ACC112 (cell line): Measurements from ENCODE around the gene CCDC40.
A peak's percentile ranks its signal among the peaks of the same experiment; 100 is the strongest.

Source experiments
- H2AFZ ChIP-seq: fragments of 200-600 bp; sonication (generic); one replicate; pipeline ENCODE4 v1.6.0; 2017; ENCODE audit warnings: antibody characterized with exemption, low read length; ENCODE audit not compliant: unreplicated experiment
- H3K27ac ChIP-seq: fragments of 200-600 bp; sonication (generic); 2 replicates; pipeline ENCODE4 v1.5.1; 2014; ENCODE audit warnings: low read depth, mild to moderate bottlenecking, antibody characterized with exemption, low read length, moderate library complexity
- H3K27me3 ChIP-seq: fragments of 200-600 bp; sonication (generic); 2 replicates; pipeline ENCODE4 v1.6.1; 2014; ENCODE audit warnings: mild to moderate bottlenecking, antibody characterized with exemption, low read length, moderate library complexity, mixed read lengths; ENCODE audit not compliant: insufficient read depth
- H3K36me3 ChIP-seq: fragments of 200-600 bp; sonication (generic); 2 replicates; pipeline ENCODE4 v1.6.1; 2016; ENCODE audit warnings: mild to moderate bottlenecking, antibody characterized with exemption, low read length, moderate library complexity, mixed read lengths; ENCODE audit not compliant: insufficient read depth
- H3K4me1 ChIP-seq: fragments of 200-600 bp; sonication (generic); one replicate; pipeline ENCODE4 v1.6.1; 2016; ENCODE audit warnings: low read length, mixed read lengths; ENCODE audit not compliant: insufficient read depth, unreplicated experiment, control insufficient read depth
- H3K4me3 ChIP-seq: fragments of 200-600 bp; sonication (generic); 2 replicates; pipeline ENCODE4 v1.5.1; 2014; ENCODE audit warnings: mild to moderate bottlenecking, low read depth, low read length
- H3K79me2 ChIP-seq: fragments of 200-600 bp; sonication (generic); one replicate; pipeline ENCODE4 v1.6.0; 2016; ENCODE audit warnings: low read length; ENCODE audit not compliant: control insufficient read depth, unreplicated experiment, insufficient read depth

The CCDC40 gene

DNA sequence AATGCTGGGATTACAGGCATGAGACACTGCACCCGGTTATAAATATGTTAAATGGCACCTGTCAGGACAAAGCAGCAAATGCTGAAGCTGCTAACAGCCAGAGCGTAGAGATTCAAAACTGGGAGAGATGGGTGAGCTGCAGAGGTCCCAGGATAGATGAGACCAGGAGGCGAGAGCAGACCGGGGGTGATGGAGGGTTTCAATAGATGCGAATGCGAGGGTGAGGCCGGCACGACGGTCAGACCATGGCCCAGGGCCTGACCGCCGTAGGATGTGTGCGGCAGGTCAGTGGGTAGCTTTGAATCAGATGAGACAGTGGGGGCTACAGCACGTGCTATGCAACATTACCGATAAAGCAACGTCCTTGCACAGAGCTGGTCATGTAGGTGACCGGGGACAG is 14.3 kb downstream of the CCDC40 start:
- Histone ChIP-seq H2AFZ (no peak overlapping the region), H3K79me2 (no peaks in the 10 kb centered on the region), H3K36me3 (no peaks in the 10 kb centered on the region)

DNA sequence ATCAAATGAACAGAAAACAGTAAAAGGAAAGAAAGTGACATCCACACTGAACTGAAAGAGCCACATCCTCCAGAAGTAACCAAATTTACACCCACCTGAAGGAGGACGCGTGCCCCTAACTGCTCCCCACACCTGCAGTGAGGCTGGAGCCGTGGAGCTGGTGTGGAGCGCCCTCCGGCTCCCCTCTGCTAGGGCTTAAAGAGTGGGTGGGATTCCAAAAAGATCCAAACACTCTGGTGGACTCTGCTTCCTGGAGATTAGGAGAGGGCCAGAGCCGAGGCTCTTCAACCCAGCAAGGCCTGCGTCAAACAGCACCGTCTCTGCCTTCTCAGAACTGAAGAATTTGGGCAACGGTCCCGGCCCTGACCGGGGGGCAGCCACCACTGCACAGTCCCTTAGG is 15.2 kb downstream of the CCDC40 start:
- H3K27me3 ChIP-seq: no peaks in the 10 kb centered on the region
- H3K27ac ChIP-seq: no peak overlapping the region
- no peaks in the 10 kb centered on the region for H3K79me2 ChIP-seq
- no peak overlapping the region for H3K4me3 ChIP-seq
- H3K4me1 ChIP-seq: no peaks in the 10 kb centered on the region
- no peak overlapping the region for H2AFZ ChIP-seq
- H3K36me3 ChIP-seq: no peaks in the 10 kb centered on the region

More for the DNA sequence above, 14.3 kb downstream of the CCDC40 start:
- Histone ChIP-seq H3K4me3 (no peak overlapping the region), H3K4me1 (no peaks in the 10 kb centered on the region), H3K27ac (no peak overlapping the region), H3K27me3 (no peaks in the 10 kb centered on the region)

DNA sequence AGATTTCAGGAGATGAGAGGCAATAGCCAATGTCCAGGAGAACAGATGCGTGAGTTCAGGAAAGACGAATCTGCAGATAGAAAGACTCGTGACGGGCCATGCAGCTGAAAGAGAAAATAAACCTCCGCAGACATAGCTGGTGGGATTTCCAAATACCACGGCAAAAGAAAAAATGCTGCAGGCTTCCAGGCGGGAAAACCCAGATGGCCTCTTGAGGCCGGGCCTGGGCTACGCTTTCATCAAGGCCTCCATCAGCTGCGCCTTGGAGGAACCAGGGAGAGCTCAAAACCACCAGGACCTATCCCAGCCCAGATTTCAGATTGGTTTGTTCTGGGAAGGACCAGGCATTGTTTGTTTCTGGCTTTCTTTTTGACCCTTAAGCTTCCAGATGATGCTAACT is 16.7 kb downstream of the CCDC40 start:
- Histone ChIP-seq H3K4me3 (no peak overlapping the region), H2AFZ (no peak overlapping the region), H3K27me3 (no peaks in the 10 kb centered on the region), H3K79me2 (no peaks in the 10 kb centered on the region), H3K27ac (no peak overlapping the region), H3K4me1 (no peaks in the 10 kb centered on the region), H3K36me3 (no peaks in the 10 kb centered on the region)

DNA sequence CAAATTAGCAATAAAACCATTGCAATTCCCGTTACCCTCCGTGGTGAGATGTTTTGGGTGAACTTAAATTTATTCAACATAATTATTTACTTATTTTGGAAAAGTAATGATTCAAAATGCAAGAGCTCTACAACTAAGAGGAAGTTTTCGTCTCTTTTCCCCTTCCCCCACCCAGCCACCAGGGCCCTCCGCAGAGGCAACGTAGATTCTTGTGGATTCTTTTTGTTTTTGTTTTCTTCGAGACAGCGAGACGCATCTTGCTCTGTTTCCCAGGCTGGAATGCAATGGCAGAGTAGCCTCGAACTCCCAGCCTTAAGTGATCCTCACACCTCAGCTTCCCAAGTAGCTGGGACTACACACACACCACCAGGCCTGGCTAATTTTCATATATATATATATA is 19.2 kb downstream of the CCDC40 start:
- Histone ChIP-seq H3K4me1 (no peaks in the 10 kb centered on the region), H3K27me3 (no peaks in the 10 kb centered on the region), H2AFZ (no peak overlapping the region), H3K27ac (no peak overlapping the region), H3K4me3 (no peak overlapping the region), H3K79me2 (no peaks in the 10 kb centered on the region), H3K36me3 (no peaks in the 10 kb centered on the region)

DNA sequence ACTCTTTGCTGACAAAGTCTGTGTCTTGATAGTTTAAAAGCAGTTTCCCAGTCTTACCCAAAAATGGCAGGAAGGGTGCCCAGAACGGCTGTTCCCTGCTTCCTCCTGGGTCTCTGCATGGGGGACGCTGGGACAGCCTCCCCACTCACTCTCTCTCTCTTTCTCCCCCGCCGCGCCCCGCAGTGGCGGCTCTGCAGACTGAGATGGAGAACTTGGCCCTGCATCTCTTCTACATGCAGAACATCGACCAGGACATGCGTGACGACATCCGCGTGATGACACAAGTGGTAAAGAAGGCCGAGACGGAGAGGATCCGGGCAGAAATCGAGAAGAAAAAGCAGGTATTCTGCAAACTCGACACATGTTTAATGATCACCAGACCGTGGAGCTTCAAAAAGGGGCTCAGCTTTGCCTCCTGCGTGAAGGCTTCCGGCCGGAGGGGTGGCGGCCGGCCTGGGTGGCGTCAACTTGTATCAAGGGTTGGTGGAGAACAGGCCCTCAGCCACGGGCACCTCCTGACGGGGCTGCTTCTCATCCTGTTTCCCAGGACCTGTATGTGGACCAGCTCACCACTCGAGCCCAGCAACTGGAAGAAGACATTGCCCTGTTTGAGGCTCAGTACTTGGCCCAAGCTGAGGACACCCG is 22.0 kb downstream of the CCDC40 start:
- no peak overlapping the region for H3K4me3 ChIP-seq

DNA sequence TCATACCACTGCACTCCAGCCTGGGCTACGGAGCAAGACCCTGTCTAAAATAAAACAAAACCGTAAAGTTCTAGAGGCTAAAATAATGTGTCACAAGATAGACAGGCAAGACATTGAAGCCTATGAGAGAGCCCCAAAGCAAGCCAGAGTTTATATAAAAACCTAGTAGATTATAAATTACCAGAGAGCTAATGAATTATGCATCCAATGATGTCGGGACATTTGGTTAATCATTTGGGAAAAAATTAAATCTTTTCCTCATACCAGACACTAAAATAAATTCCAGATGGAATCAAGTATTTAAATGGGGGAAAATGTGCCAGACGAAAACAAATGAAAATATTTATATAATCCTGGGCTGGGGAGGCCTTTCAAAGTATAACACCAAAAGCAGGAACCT is 24.2 kb downstream of the CCDC40 start:
- Histone ChIP-seq H3K27me3 (no peaks in the 10 kb centered on the region), H3K4me3 (no peak overlapping the region), H2AFZ (no peak overlapping the region), H3K36me3 (no peaks in the 10 kb centered on the region), H3K79me2 (no peaks in the 10 kb centered on the region), H3K27ac (no peak overlapping the region), H3K4me1 (peaks cover 13% of the 10 kb centered on the region)

More for the DNA sequence above, 22.0 kb downstream of the CCDC40 start:
- Histone ChIP-seq H3K27me3 (no peaks in the 10 kb centered on the region), H3K4me1 (no peaks in the 10 kb centered on the region), H3K27ac (no peak overlapping the region), H3K79me2 (no peaks in the 10 kb centered on the region), H2AFZ (no peak overlapping the region), H3K36me3 (no peaks in the 10 kb centered on the region)

DNA sequence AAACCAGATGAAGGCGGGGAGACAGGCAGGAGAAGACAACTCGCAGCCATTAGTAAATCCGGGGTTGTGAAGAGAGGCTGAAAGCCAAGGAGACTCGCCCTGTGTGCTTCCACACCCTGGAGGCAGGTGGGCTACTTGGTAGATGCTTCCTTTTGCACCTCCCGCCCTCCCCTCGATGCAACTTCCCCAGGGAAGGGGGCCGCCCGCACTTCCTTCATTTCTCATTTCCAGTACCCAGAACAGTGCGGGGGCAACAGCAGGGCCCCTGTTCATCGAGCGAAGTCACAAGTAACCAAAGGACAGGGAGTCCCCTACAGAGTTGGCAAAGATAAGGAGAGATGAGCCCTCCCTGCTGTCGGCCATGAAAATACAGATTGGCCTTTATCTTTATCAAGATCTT is 25.0 kb downstream of the CCDC40 start:
- H3K4me1 ChIP-seq: peaks cover 13% of the 10 kb centered on the region
- H3K27ac ChIP-seq: no peak overlapping the region
- H3K79me2 ChIP-seq: no peaks in the 10 kb centered on the region
- no peak overlapping the region for H2AFZ ChIP-seq
- no peak overlapping the region for H3K4me3 ChIP-seq
- no peaks in the 10 kb centered on the region for H3K27me3 ChIP-seq
- no peaks in the 10 kb centered on the region for H3K36me3 ChIP-seq

DNA sequence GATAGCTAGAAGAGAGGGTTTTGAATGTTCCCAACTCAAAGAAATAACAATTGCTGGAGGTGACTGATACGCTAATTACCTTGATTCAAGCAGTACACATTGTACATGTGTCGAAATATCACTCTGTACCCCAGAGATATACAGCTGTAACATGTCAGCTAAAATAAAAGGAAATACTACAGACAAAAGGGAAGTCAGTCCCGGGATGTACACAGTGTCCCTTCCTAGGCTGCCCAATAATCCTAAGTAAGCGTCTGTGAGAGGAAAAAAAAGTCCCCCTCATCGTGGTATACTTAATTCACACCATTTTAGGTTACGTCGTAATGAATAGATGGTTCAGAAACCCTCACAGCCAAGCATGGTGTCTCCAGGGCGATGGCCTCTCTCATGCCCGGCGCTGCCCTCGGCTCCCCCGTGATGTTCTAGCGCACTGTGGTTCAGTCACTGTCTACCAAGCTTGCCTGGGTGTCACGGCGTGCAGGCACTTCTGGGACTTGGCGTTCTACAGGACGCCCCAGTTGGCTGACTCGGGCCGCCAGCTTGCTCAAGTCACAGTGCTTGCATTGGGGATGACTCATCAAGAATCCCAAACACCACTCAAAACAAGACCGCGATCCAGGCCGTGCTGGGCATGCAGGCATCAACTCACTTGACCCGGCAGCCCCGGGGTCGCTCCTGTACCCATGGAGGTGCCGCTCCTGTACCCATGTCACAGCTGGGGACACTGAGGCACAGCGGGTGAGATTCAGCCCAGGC is 27.6 kb downstream of the CCDC40 start:
- no peaks in the 10 kb centered on the region for H3K36me3 ChIP-seq
- no peak overlapping the region for H3K4me3 ChIP-seq
- peak overlapping the region; percentile 41 for H3K27ac ChIP-seq
- H2AFZ ChIP-seq: no peak overlapping the region
- no peaks in the 10 kb centered on the region for H3K27me3 ChIP-seq
- no peaks in the 10 kb centered on the region for H3K79me2 ChIP-seq
- peaks cover 22% of the 10 kb centered on the region for H3K4me1 ChIP-seq

DNA sequence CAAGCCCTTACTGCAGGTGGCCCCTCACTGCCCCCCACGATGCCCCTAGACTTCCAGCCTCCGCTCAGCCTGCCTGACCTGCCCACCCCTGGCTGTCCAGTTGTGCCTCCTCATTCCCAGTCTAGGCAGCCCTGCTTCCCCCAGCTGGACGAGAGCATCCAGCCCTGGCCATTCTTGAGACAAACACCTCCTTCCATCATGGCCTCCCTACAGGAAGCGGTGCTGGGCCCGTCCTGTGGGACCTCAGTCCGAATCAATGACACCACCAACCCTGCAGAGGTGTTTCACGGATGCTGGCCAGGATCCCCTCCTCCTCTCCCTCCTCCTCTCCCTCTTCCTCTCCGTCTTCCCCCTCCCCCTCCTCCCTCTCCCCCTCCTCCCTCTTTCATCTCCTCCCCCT is 28.3 kb downstream of the CCDC40 start:
- H2AFZ ChIP-seq: no peak overlapping the region
- no peaks in the 10 kb centered on the region for H3K79me2 ChIP-seq
- no peak overlapping the region for H3K27ac ChIP-seq
- no peak overlapping the region for H3K4me3 ChIP-seq
- peaks cover 28% of the 10 kb centered on the region for H3K4me1 ChIP-seq
- no peaks in the 10 kb centered on the region for H3K27me3 ChIP-seq
- no peaks in the 10 kb centered on the region for H3K36me3 ChIP-seq

DNA sequence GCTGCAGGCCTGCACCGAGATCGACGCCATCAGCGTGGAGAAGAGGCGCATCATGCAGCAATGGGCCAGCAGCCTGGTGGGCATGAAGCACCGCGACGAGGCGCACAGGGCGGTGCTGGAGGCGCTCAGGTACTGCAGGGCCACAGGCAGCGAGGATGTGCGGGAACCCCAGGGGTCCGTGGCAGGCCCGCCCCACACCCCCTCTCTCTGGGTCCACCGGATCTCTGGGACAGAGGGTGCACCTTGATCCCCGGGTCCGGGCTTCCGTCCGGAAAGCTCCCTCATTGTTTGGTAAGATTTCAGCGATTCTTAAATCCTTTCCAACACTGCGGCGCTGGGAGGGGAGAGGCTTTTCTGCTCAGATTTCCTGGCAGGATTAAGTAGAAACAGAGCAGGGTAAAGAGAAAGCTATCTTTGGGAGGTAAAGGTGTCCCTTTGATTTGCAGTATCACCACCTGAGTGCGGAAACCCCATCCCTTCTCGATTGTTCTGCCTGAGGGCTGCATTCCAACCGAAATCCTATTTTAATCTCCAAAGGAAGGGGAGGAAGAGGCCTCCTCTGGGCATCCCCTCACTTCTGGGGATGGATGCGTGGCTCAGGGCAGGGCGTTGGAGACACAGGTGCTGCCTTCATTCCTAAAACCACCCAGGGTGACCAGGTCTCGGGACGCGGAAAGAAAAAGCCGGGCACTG is 29.2 kb downstream of the CCDC40 start:
- no peaks in the 10 kb centered on the region for H3K36me3 ChIP-seq
- H3K4me3 ChIP-seq: no peak overlapping the region
- peaks cover 31% of the 10 kb centered on the region for H3K4me1 ChIP-seq
- no peaks in the 10 kb centered on the region for H3K27me3 ChIP-seq
- no peak overlapping the region for H3K27ac ChIP-seq
- no peaks in the 10 kb centered on the region for H3K79me2 ChIP-seq
- no peak overlapping the region for H2AFZ ChIP-seq
